ENCODE measurements around the gene ADRM1.

ADRM1 gene

GRCh38 chr20:62345681-62346370, 43.0 kb downstream of the ADRM1 start:
- DNase-seq: no peak

- no peak for DNase-seq
These were observed 43.8 kb downstream of the ADRM1 start for GRCh38 chr20:62346398-62347150.

- no peak for DNase-seq
These were observed 44.3 kb downstream of the ADRM1 start for GRCh38 chr20:62347151-62347404.

DNA sequence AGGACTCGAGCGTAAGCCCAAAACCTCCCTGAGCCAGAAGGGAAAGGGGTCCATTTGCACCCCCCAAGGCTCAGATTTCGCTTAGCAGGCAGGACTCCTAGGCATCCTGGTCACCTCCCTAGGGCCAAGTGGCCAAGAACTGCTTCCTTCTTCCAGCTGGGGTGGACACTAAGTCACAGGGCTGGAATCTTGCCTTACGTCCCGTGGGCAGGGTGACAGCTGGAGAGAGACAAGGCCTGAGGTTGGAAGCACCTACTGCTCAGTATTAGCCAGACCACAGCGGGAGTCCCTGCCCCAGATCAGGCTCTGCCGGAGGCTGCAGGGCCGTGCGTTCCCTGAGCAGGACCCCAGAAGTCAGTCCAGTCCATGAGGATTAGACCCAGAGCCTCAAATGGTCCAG, 44.6 kb downstream of the ADRM1 start:
- DNase-seq: no peak

GRCh38 chr20:62348604-62349003, 45.8 kb downstream of the ADRM1 start:
- no peak for DNase-seq

GRCh38 chr20:62349556-62350097, 46.8 kb downstream of the ADRM1 start:
- DNase-seq: no peak

DNA sequence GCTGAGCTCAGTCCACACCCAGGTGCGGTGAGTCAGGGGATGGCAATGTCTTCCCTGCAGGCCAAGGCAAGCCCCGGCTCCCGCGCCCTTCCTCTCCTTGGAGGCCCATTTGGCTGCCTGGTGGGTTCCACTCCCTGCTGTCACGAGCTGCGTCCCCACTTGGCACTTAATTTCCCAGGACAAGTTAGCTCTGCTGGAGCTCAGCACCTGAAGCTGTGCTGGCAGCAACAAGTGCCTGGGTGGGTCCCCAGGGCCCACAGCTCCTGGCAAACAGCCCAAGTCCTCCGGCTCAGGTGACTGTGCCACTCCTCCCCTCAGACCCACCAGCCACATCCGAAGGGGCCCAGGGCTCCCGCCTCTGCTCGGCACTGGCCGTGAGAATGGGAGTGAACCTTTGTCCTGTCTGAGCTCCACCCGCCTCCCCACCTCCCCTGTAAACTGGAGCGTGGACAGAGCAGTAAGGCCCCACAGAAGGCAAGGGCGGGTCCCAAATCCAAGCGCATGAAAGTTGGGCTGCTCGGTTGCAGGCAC, 47.4 kb downstream of the ADRM1 start:
- DNase-seq: no peak

DNA sequence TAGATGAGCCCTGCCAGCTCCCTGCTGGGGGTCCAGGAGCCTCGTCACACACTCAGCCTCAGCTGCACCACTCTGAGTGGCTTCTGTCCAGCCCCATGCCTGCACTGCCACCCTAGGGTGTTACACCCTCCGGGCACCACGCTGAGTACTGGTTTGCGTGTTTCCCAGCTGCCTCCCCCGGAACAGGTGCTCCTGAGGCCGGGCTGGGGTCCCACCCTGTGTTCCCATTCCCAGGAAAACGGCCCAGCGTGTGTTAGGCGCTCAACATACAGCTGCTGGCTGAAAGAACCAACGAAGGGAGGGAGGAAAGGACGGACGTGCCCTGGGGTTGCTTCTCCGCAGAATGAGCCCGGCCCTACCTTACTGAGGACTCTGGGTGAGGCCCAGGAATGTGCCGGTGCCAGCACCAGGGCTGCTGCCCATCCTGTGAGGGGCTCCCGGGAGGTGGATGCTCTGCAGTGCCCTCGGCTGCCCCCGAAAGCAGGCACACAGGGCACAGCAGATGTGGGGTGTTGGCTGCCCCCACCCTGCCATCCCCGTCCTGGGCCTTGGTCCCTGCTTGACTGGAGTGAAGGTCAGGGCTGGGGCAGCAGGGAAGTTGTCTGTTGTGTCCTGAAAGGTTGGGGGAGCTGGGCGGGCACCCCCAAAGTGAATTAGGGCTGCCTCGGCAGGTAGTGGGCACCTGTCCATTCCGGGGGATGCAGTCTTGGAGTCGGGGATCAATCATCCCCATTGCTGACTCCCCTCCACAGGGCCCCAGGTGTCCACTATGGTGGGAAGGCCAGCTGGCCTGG, 48.0 kb downstream of the ADRM1 start:
- no peak for DNase-seq

DNA sequence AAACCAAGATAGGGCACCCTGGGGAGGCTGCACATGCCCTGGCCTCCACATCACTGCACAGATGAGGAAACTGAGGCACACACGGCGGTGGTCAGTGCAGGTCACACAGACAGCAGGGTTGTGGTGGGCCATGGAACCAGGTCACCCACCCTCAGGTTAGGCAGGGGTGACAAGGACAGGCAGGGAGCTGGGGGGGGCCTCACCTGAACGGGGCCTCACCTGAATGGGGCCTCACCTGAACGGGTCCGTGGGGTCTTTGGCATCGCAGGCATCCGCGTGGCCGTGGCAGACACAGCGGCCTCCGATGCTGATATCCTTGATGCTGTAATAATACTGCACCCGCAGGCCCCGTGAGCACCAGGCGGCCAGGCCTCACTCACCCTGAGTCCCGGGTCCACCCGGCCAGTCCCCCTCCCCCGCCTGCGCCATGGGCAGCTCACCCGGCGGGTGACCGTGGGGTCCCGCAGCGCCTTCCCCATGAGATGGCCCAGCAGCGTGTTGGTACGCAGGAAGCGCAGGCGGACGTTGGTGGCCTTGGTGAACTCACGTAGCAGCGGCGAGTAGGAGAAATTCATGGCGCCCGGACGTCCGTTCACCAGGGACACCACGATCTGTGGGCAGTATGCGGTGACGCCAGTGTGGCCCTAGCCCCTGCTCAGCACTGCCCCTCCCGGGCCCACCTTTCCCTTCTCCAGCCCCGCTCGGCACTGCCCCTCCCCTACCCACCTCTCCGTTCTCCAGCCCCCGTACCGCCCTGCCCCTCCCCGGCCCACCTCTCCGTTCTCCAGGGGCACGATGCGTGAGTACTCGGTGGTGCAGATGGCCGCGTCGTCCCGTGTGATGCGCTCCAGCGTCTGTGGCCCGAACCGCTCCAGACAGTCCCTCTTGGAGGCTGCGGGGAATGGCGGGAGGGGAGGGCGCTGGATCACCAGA, 48.9 kb downstream of the ADRM1 start:
- no peak for DNase-seq

DNA sequence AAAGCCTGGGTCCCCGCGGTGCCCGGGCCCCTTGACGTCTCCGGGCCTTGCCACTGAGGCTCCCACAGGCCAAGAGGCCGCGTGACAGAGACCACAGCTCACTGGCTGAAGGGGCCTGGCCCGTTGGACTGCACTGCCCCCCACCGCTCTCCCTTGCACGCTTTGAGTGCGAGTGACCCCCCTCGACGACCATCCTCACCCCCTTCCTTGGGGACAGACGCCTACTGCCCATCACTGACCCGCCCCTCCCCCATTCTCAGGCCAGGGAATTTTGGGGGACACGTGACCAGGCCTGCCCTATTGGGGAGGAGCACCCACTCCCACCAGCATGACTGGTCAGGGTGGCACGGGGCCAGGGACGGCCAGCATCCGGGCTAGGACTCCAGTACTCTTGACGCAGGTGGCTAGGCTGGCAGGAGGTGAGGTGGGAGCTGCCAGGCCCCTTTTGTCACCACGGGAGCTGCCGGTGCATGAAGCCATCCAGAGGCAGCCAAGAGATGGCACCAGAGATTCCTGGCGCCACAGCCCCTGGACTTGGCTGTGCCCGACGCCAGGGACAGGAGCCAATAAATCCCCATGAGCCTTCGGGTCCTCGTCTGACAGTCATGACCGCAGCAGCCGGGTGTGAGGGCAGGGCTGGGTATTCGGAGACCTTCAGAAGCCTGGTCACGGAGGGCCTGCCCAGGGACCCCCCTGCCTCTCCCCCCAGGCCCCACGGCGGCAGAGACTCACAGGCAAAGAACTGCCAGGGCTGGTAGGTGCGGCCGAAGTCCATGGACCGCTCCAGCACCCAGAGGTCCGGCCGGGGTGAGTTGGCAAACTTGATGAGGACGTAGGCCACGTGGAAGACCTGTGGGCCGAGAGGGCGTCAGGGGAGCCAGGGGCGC, 49.8 kb downstream of the ADRM1 start:
- no peak for DNase-seq

DNA sequence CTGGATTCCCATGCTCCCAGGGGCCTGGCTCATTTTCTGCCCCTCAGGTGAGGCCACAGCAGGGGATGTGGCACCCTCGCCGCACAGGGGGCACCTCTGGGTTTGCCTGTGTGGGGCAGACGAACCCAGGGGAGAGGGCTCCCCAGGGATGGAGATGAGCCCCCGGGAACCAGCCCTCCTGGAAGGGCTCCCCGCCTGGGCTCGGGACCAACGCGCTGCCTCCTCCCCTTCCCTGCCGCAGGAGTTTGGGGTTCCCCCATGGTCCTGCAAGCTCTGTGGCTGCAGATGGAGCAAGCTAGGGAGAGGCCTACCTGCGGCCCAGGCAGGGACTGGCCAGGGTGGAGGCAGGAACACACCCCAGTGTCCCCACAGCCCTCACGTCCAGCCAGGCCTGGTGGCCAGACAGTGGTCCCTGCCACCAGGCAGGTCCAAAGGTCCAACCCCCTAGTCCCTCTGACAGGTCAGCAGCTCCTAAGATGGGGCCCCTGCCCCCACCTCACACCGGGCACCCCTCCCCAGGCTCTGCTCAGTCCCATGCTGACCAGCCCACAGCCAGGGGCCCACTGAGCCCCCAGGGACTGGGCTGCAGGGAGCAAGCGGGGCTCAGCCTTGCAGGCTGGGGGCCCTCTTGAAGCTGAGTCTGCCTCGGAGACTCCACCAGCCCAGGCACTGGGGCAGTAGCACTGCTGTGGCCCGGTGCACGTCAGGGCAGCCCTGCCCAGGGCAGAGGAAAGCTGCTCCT, 50.7 kb downstream of the ADRM1 start:
- DNase-seq: no peak

DNA sequence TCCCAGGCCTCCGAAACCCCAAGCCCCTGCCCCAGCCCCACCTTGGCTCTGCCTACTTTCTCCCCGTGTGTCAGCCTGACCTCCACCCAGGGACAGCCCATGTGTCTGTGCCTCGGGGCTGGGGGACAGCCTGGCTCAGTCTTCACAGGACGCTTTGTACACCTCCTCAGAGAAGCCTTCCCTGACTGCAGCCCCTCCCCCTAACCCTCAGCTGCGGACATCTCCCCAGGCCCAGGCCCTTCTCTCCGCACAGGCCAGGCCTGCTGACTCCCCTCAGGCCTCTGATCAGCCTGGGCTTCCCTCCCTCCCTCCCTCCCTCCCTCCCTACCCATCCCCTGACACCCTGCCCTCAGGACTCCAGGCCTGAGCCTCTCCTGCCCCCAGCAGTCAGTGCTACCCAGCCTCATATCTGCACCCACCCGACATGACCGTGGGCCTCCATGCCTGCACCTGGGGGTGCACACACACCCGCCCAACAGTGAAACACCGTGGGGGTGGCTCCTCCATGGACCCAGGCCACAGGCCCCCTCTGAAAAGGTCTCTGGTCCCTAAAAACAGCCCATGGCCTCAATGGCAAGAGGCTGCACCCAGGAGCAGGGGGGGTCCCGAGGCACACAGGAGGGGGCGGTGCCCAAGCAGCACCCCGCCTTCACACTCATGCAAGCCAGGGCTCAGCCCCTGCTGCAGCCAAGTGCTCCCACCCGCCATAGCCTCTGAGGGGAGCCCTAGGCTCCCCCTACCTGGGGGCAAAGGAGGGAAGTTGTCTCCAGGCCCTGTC, 51.4 kb downstream of the ADRM1 start:
- no peak for DNase-seq

DNA sequence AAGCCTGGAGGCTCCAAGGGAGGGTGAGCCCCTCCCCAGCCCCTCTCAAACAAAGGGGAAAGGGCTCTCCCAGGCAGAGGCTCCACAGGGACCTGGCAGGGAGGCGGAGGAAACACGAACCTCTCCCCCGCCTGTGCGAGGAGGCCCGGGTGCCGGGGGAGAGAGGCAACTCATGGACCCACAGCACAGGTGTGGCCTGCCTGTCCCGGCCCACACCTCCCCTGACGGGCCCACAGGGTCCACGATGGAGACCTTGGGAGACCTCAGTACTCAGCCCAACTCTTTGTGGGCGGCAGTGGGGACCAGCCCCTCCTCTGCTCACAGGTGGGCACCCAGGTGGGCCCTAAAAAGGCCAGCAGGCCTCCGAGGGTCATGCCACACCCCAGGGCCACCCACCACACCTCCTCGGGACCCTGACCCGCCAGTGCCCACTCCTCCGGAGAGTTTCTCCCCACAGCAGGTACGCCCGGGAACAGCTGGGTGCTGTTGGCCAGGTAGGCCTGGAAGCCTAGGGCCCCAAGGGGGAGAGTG, 52.1 kb downstream of the ADRM1 start:
- DNase-seq: no peak

DNA sequence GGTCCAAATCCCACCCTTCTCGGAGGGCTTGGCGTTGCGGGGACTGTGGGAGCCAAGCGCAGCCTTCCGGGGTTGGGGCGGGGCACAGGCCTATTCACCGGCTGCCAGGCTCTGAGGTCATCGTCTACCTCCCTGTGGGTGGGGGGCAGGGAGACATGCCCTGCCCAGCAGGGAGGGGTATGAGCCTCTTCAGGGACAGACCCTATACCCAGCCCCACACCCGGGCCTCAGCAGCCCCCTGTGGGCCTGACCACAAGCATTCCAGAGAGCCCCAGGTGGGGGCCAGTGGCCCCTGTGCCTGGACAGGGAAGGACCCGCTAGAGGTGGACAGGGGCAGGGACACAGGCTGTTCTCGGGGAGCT, 52.7 kb downstream of the ADRM1 start:
- no peak for DNase-seq

- DNase-seq: no peak
These were observed 53.2 kb downstream of the ADRM1 start for GRCh38 chr20:62355878-62356588.

DNA sequence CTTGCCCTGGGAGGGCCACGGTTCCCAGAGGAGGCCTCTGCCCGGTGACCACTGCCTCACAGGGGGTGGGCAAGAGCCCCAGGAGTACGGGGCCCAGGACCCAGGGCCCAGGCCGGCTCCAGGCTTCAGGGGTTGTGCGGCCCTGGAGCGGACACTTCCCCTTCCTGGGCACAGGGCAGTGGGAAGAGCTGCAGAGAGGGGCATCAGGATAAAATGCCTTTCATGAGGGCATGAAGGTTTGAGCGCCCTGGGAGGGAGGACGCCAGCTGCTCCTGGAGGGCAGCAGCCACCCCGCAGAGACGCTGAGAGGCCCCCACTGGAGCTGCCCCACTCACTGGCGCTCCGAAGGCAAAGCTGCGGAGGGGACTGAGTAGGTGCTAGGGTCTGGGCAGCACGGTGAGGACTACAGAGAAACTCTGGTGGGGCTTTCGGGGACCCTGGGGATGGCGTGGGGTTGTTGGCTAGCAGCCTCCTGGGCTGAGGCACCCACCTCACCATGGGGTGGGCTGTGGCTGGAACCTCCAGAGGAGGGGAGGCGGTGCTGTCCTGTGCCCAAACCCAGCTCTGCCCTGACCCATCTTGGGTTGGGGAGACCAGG, 53.9 kb downstream of the ADRM1 start:
- DNase-seq: no peak

- no peak for DNase-seq
These were observed 54.4 kb downstream of the ADRM1 start for GRCh38 chr20:62357187-62357667.

GRCh38 chr20:62357681-62358080, 54.9 kb downstream of the ADRM1 start:
- no peak for DNase-seq

Data from activated CD4-positive, alpha-beta T cell treated with anti-CD3 and anti-CD28 coated beads, Interleukin-2, amount 50 U/mL, for 4 hours (primary cell).